Ishikawa (cell line): ENCODE results near the gene EML1.

Source experiments
- CEBPB ChIP-seq: IDR thresholded peaks from 2 replicates; pipeline ENCODE4 v1.6.1; 2012
- CREB1 ChIP-seq: IDR thresholded peaks from 2 replicates; pipeline ENCODE4 v1.6.1; 2012; ENCODE audit warnings: low read depth
- EGR1 ChIP-seq: IDR thresholded peaks from 2 replicates; pipeline ENCODE4 v1.6.1; 2012
- EP300 ChIP-seq: IDR thresholded peaks from 2 replicates; pipeline ENCODE4 v1.6.1; 2012; ENCODE audit warnings: borderline replicate concordance
- FOXM1 ChIP-seq: IDR thresholded peaks from 2 replicates; pipeline ENCODE4 v1.6.1; 2012; ENCODE audit warnings: low read depth, borderline replicate concordance
- MAX ChIP-seq: IDR thresholded peaks from 2 replicates; pipeline ENCODE4 v1.6.1; 2012
- NFIC ChIP-seq: IDR thresholded peaks from 2 replicates; pipeline ENCODE4 v1.6.1; 2012
- RAD21 ChIP-seq: IDR thresholded peaks from 2 replicates; pipeline ENCODE4 v1.6.1; 2012; ENCODE audit warnings: low read depth
- REST ChIP-seq: IDR thresholded peaks from 2 replicates; pipeline ENCODE4 v1.6.1; 2012; ENCODE audit warnings: low read depth, mild to moderate bottlenecking
- TAF1 ChIP-seq: IDR thresholded peaks from 2 replicates; pipeline ENCODE4 v1.6.1; 2012; ENCODE audit warnings: low read depth, mild to moderate bottlenecking
- TCF12 ChIP-seq: IDR thresholded peaks from 2 replicates; pipeline ENCODE4 v1.6.1; 2012; ENCODE audit warnings: low read depth
- TEAD4 ChIP-seq: IDR thresholded peaks from 2 replicates; pipeline ENCODE4 v1.6.1; 2012
- USF1 ChIP-seq: IDR thresholded peaks from 2 replicates; pipeline ENCODE4 v1.6.1; 2012
- YY1 ChIP-seq: IDR thresholded peaks from 2 replicates; pipeline ENCODE4 v1.6.1; 2012; ENCODE audit warnings: low read depth
- ZBTB7A ChIP-seq: IDR thresholded peaks from 2 replicates; pipeline ENCODE4 v1.6.1; 2012; ENCODE audit warnings: low read depth

EML1 gene

GRCh38 chr14:99779751-99780150 lies 13.5 kb upstream of the EML1 start:
- TF ChIP-seq NFIC (no peak), TAF1 (no peak), EP300 (no peak), USF1 (no peak), ZBTB7A (no peak), CEBPB (no peak)

GRCh38 chr14:99780690-99781089 lies 12.5 kb upstream of the EML1 start:
- no peak for TF ChIP-seq EGR1
- TF ChIP-seq NFIC: no peak
- TF ChIP-seq TCF12: no peak
- no peak for TF ChIP-seq REST
- TF ChIP-seq ZBTB7A: no peak
- TF ChIP-seq RAD21: no peak
- no peak for TF ChIP-seq MAX
- no peak for TF ChIP-seq CEBPB
- no peak for TF ChIP-seq EP300
- TF ChIP-seq CREB1: no peak
- no peak for TF ChIP-seq TEAD4
- TF ChIP-seq USF1: no peak
- TF ChIP-seq FOXM1: no peak
- TF ChIP-seq TAF1: no peak
- TF ChIP-seq YY1: no peak

- TF ChIP-seq TEAD4 (no peak), EGR1 (no peak), NFIC (no peak), ZBTB7A (no peak), CREB1 (no peak), FOXM1 (no peak), REST (no peak), USF1 (no peak), YY1 (no peak), CEBPB (no peak), TCF12 (no peak), EP300 (no peak)
These were observed 12.1 kb upstream of the EML1 start for GRCh38 chr14:99781091-99781490.

GRCh38 chr14:99781853-99782610 lies 11.2 kb upstream of the EML1 start:
- TF ChIP-seq EP300 (no peak), TAF1 (no peak), TEAD4 (no peak), EGR1 (no peak), YY1 (no peak), MAX (no peak), CREB1 (no peak), ZBTB7A (no peak), RAD21 (no peak), TCF12 (no peak), REST (no peak), NFIC (no peak), USF1 (no peak), FOXM1 (no peak), CEBPB (no peak)
